ENCODE results near the gene ETS1. TPM values are rescaled to one million over a fixed set of nuclear protein-coding genes. Genes with fewer than 3 reads are reported as not detected.

ETS1 gene
- total and polyA plus RNA-seq, 2 experiments from 2014 or later: 25.6 to 52.6 TPM

- H3K4me3 Mint-ChIP-seq: no peak overlapping the region
- H3K4me1 Mint-ChIP-seq: peaks cover 32% of the 10 kb centered on the region
Observed at GRCh38 chr11:128501632-128502549, 85.5 kb downstream of the ETS1 start.

More at GRCh38 chr11:128501632-128502549, 85.5 kb downstream of the ETS1 start:
- H2AFZ ChIP-seq: no peak overlapping the region
- no peak overlapping the region for H3K4me3 ChIP-seq
- H3K36me3 ChIP-seq (ENCODE audit: insufficient read depth): peaks cover 3% of the 10 kb centered on the region; the same call in 1 of the 2 replicates
- Mint-ChIP-seq H3K9me3 (peaks cover 5% of the 10 kb centered on the region; the same call in 2 of the 3 replicates), H3K27me3 (ENCODE audit: insufficient read depth, low read depth, poor library complexity) (peaks cover 2% of the 10 kb centered on the region), H3K36me3 (ENCODE audit: low read depth) (peaks cover 7% of the 10 kb centered on the region; the same call in 1 of the 3 replicates), H3K27ac (no peak overlapping the region)
- no peak for ATAC-seq
- H4K20me1 ChIP-seq (replicated peaks; ENCODE audit: insufficient read depth): peaks cover 18% of the 10 kb centered on the region; the same call in 1 of the 2 replicates
- H3K4me1 ChIP-seq (ENCODE audit: insufficient read depth): peaks cover 39% of the 10 kb centered on the region
- DNase-seq (ENCODE audit: low spot score): no peak
- H3K27me3 ChIP-seq (ENCODE audit: insufficient read depth): no peaks in the 10 kb centered on the region
- H3F3A ChIP-seq (replicated peaks; ENCODE audit: low read depth): no peaks in the 10 kb centered on the region
- H3K27ac ChIP-seq (ENCODE audit: low read depth): no peak overlapping the region
- no peak for TF ChIP-seq NANOG (IDR thresholded peaks at IDR 0.05; ENCODE audit: borderline replicate concordance)
- TF ChIP-seq CTCF (conservative IDR thresholded peaks at IDR 0.05; ENCODE audit: low read depth in 2 of 2): no peak
- TF ChIP-seq REST (IDR thresholded peaks at IDR 0.05; ENCODE audit: unreplicated experiment): no peak
- H3K79me2 ChIP-seq (replicated peaks; ENCODE audit: insufficient read depth): peaks cover 66% of the 10 kb centered on the region
- H3K9me2 ChIP-seq (ENCODE audit: insufficient read depth): no peaks in the 10 kb centered on the region
- H3K4me2 ChIP-seq: no peak overlapping the region
